ENCODE results near the gene VARS2.

GRCh38 chr6:30935018-30935417 lies 21.0 kb downstream of the VARS2 start:
- TF ChIP-seq, protein P1, sequence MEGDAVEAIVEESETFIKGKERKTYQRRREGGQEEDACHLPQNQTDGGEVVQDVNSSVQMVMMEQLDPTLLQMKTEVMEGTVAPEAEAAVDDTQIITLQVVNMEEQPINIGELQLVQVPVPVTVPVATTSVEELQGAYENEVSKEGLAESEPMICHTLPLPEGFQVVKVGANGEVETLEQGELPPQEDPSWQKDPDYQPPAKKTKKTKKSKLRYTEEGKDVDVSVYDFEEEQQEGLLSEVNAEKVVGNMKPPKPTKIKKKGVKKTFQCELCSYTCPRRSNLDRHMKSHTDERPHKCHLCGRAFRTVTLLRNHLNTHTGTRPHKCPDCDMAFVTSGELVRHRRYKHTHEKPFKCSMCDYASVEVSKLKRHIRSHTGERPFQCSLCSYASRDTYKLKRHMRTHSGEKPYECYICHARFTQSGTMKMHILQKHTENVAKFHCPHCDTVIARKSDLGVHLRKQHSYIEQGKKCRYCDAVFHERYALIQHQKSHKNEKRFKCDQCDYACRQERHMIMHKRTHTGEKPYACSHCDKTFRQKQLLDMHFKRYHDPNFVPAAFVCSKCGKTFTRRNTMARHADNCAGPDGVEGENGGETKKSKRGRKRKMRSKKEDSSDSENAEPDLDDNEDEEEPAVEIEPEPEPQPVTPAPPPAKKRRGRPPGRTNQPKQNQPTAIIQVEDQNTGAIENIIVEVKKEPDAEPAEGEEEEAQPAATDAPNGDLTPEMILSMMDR (conservative IDR thresholded peaks at IDR 0.05): no peak
- TF ChIP-seq EZH2 (IDR thresholded peaks at IDR 0.05; ENCODE audit: low read depth): no peak

Measured in PC-9 (cell line).